Astrocyte (in vitro differentiated cells and primary cell): Measurements from ENCODE around the gene ABCA7. TPM values are rescaled to one million over a fixed set of nuclear protein-coding genes. Genes with fewer than 3 reads are reported as not detected.

Experiments
- DNase-seq: peaks from one replicate; pipeline ENCODE4 v3.0.0-alpha.2; 2010; ENCODE audit warnings: low read depth
- FAIRE-seq: peaks from 2 replicates; lab custom pipeline; 2011; peaks lifted over from hg19 to GRCh38; lab: Jason Lieb, UNC
- H2AFZ ChIP-seq: 2 replicates; pipeline ENCODE4 v1.6.0; 2012; ENCODE audit warnings: low read depth, low read length, inconsistent platforms
- H3K27ac ChIP-seq: 2 replicates; pipeline ENCODE4 v1.5.1; 2011; ENCODE audit warnings: low read depth, low read length, inconsistent platforms
- H3K27me3 ChIP-seq: 2 replicates; pipeline ENCODE4 v1.6.0; 2011; ENCODE audit warnings: low read length, inconsistent platforms; ENCODE audit not compliant: insufficient read depth
- H3K36me3 ChIP-seq: 2 replicates; pipeline ENCODE4 v1.5.1; 2011; ENCODE audit warnings: low read length, inconsistent platforms; ENCODE audit not compliant: insufficient read depth
- H3K4me1 ChIP-seq: 2 replicates; pipeline ENCODE4 v1.5.1; 2011; ENCODE audit warnings: low read length, inconsistent platforms; ENCODE audit not compliant: insufficient read depth
- H3K4me2 ChIP-seq: 2 replicates; pipeline ENCODE4 v1.6.0; 2012; ENCODE audit warnings: low read length, inconsistent platforms
- H3K4me3 ChIP-seq: 2 replicates; pipeline ENCODE4 v1.5.1; 2011; ENCODE audit warnings: low read depth, mild to moderate bottlenecking, low read length, inconsistent platforms; ENCODE audit not compliant: insufficient read depth
- H3K79me2 ChIP-seq: 2 replicates; pipeline ENCODE4 v1.6.0; 2012; ENCODE audit warnings: mild to moderate bottlenecking, low read length, inconsistent platforms; ENCODE audit not compliant: insufficient read depth
- H3K9ac ChIP-seq: 2 replicates; pipeline ENCODE4 v1.6.0; 2012; ENCODE audit warnings: mild to moderate bottlenecking, low read length, inconsistent platforms
- H3K9me3 ChIP-seq: 2 replicates; pipeline ENCODE4 v1.5.1; 2012; ENCODE audit warnings: low read depth, mild to moderate bottlenecking, low read length, inconsistent platforms; ENCODE audit not compliant: insufficient read depth
- H4K20me1 ChIP-seq: 2 replicates; pipeline ENCODE4 v1.6.0; 2012; ENCODE audit warnings: low read length, inconsistent platforms; ENCODE audit not compliant: insufficient read depth
- H3K27ac Mint-ChIP-seq: one replicate; pipeline ENCODE4 v1.8.0; 2021; ENCODE audit warnings: mild to moderate bottlenecking, mixed read lengths; ENCODE audit not compliant: unreplicated experiment
- H3K27me3 Mint-ChIP-seq: one replicate; pipeline ENCODE4 v1.8.0; 2021; ENCODE audit warnings: low read depth, mixed read lengths; ENCODE audit not compliant: unreplicated experiment
- H3K36me3 Mint-ChIP-seq: one replicate; pipeline ENCODE4 v1.8.0; 2021; ENCODE audit warnings: low read depth, mixed read lengths; ENCODE audit not compliant: unreplicated experiment
- H3K4me1 Mint-ChIP-seq: one replicate; pipeline ENCODE4 v1.8.0; 2021; ENCODE audit warnings: low read depth, mixed read lengths; ENCODE audit not compliant: unreplicated experiment
- H3K4me3 Mint-ChIP-seq: one replicate; pipeline ENCODE4 v1.8.0; 2021; ENCODE audit warnings: mild to moderate bottlenecking, moderate library complexity, mixed read lengths; ENCODE audit not compliant: unreplicated experiment
- H3K9me3 Mint-ChIP-seq: one replicate; pipeline ENCODE4 v1.8.0; 2021; ENCODE audit warnings: mild to moderate bottlenecking, mixed read lengths; ENCODE audit not compliant: unreplicated experiment
- EZH2 ChIP-seq: IDR thresholded peaks from 2 replicates; pipeline ENCODE4 v1.6.1; 2012; ENCODE audit warnings: mild to moderate bottlenecking, low read length, inconsistent platforms; ENCODE audit not compliant: insufficient read depth
- total RNA-seq: library from RNA; stranded (reverse); gene quantifications from 2 replicates; pipeline ENCODE4 v1.2.1, GENCODE V29; 2021
- TF ChIP-seq, protein P1 (sequence below): IDR thresholded peaks from 2 replicates; pipeline ENCODE4 v1.5.1; 2011; ENCODE audit warnings: low read depth, mild to moderate bottlenecking, inconsistent platforms, low read length, moderate library complexity; ENCODE audit not compliant: insufficient read depth

ABCA7 gene
- total RNA-seq, 1 donor from 2014 or later: 18.4 TPM

DNA sequence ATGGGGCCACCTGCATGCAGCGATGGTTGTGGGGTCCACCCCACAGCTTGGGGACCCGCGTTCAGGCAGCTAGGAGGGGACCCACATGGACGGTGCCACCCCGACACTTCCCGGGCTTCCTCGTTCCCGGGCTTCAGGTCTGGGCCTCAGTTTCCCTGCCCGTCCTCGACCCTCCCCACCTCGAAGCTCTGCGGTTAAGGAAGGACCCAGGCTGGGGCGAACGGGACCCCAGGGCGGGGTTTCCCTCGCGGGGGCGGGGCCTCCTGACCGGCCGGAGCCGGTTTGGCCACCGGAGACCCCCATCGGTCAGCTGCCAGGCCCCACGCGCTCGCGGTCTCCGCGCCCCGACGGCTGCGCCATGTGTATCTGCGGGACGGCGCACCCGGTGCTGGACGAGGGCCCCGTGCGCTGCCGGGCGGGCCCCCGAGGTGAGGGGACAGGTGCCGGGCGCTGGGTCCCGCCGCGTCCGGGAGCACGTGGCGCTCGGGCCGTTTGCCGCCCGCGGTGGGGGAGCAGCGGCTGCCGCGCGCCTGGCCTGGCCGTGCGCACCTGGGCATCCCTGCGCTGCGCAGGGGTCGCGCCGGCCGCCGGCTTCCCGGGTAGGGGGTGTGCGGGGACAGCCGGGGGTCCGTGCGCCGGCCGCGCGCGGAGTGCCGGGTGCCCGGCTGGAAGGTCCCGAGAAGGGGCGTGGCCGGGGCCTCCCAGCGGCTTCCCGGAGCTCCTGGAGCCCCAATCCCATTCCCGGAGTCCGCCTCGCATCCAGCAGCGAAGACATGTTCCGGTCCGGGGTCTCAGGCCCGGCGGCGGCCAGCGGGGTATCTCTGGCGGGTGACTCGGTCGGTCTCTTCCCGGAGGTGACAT is 31.3 kb downstream of the ABCA7 start:
- no peak overlapping the region for H2AFZ ChIP-seq
- no peaks in the 10 kb centered on the region for H3K36me3 ChIP-seq
- H3K9me3 ChIP-seq: no peaks in the 10 kb centered on the region
- no peak for DNase-seq
- TF ChIP-seq EZH2: peak; percentile 93
- TF ChIP-seq, protein P1, sequence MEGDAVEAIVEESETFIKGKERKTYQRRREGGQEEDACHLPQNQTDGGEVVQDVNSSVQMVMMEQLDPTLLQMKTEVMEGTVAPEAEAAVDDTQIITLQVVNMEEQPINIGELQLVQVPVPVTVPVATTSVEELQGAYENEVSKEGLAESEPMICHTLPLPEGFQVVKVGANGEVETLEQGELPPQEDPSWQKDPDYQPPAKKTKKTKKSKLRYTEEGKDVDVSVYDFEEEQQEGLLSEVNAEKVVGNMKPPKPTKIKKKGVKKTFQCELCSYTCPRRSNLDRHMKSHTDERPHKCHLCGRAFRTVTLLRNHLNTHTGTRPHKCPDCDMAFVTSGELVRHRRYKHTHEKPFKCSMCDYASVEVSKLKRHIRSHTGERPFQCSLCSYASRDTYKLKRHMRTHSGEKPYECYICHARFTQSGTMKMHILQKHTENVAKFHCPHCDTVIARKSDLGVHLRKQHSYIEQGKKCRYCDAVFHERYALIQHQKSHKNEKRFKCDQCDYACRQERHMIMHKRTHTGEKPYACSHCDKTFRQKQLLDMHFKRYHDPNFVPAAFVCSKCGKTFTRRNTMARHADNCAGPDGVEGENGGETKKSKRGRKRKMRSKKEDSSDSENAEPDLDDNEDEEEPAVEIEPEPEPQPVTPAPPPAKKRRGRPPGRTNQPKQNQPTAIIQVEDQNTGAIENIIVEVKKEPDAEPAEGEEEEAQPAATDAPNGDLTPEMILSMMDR: no peak
- no peaks in the 10 kb centered on the region for H3K79me2 ChIP-seq
- Mint-ChIP-seq H3K4me1 (no peaks in the 10 kb centered on the region), H3K36me3 (peaks cover 2% of the 10 kb centered on the region), H3K9me3 (no peaks in the 10 kb centered on the region), H3K4me3 (no peak overlapping the region), H3K27ac (no peak overlapping the region), H3K27me3 (peaks cover 35% of the 10 kb centered on the region)
- no peak for FAIRE-seq
- H3K4me1 ChIP-seq: peaks cover 3% of the 10 kb centered on the region
- no peak overlapping the region for H3K9ac ChIP-seq
- no peak overlapping the region for H3K27ac ChIP-seq
- no peak overlapping the region for H3K4me3 ChIP-seq
- peak overlapping the region; percentile 44 for H3K4me2 ChIP-seq
- peaks cover 35% of the 10 kb centered on the region for H3K27me3 ChIP-seq
- H4K20me1 ChIP-seq: no peaks in the 10 kb centered on the region

- H3K9ac ChIP-seq: no peak overlapping the region
- Mint-ChIP-seq H3K27me3 (peaks cover 35% of the 10 kb centered on the region), H3K4me3 (no peak overlapping the region), H3K9me3 (no peaks in the 10 kb centered on the region), H3K27ac (no peak overlapping the region), H3K36me3 (peaks cover 2% of the 10 kb centered on the region), H3K4me1 (no peaks in the 10 kb centered on the region)
- no peaks in the 10 kb centered on the region for H4K20me1 ChIP-seq
- FAIRE-seq (no peak), DNase-seq (no peak)
- H3K27me3 ChIP-seq: peaks cover 31% of the 10 kb centered on the region
- no peak overlapping the region for H3K4me3 ChIP-seq
- H3K9me3 ChIP-seq: no peaks in the 10 kb centered on the region
- H2AFZ ChIP-seq: no peak overlapping the region
- H3K4me1 ChIP-seq: no peaks in the 10 kb centered on the region
- H3K4me2 ChIP-seq: no peak overlapping the region
- TF ChIP-seq EZH2: no peak
- TF ChIP-seq, protein P1: no peak
- no peak overlapping the region for H3K27ac ChIP-seq
- H3K79me2 ChIP-seq: no peaks in the 10 kb centered on the region
- no peaks in the 10 kb centered on the region for H3K36me3 ChIP-seq
Observed at GRCh38 chr19:1072371-1073015, 32.6 kb downstream of the ABCA7 start.
